Right lobe of liver (tissue), 6 donors: ENCODE measurements around the gene SRPK1. TPM values are rescaled to one million over a fixed set of nuclear protein-coding genes. Genes with fewer than 3 reads are reported as not detected.

Source experiments
- ATAC-seq, 4 donors: fragments of 200-7000 bp; cut with Tn5 transposase; one replicate each; pipeline ENCODE4 v1.9.1; 2020; ENCODE audit warnings: mild to moderate bottlenecking in 4 of 4, moderate library complexity in 4 of 4
- DNase-seq, 3 donors: peaks; one replicate each; pipeline ENCODE4 v3.0.0-alpha.2; 2020
- H3K27ac ChIP-seq, 3 donors: fragments of 200-600 bp; one replicate each; pipeline ENCODE4 v1.8.0; 2022
- H3K27me3 ChIP-seq, 2 donors: fragments of 200-600 bp; one replicate each; pipeline ENCODE4 v1.8.0; 2022
- H3K36me3 ChIP-seq, 4 donors: fragments of 200-600 bp; sonication (generic) in 1 of 4; one replicate each; pipeline versions ENCODE4 v1.5.1 to v1.8.0; 2017 to 2022; ENCODE audit warnings: control low read depth in 1 of 4
- H3K4me1 ChIP-seq, 4 donors: fragments of 200-600 bp; sonication (generic) in 1 of 4; one replicate each; pipeline versions ENCODE4 v1.5.1 to v1.8.0; 2017 to 2022; ENCODE audit warnings: control low read depth in 1 of 4
- H3K4me3 ChIP-seq, 3 donors: fragments of 200-600 bp; one replicate each; pipeline ENCODE4 v1.8.0; 2022
- H3K9me3 ChIP-seq, 4 donors: fragments of 200-600 bp; sonication (generic) in 1 of 4; one replicate each; pipeline versions ENCODE4 v1.5.1 to v1.8.0; 2017 to 2022; ENCODE audit warnings: control low read depth in 1 of 4
- POLR2A ChIP-seq: fragments of 450-650 bp; IDR thresholded peaks from one replicate; pipeline ENCODE4 v1.6.1; 2017; ENCODE audit warnings: antibody characterized with exemption, mild to moderate bottlenecking
- WGBS: methylation state at CpG from one replicate; pipeline ENCODE4 v1.1.6; 2018; ENCODE audit warnings: low coverage, low lambda C conversion rate; ENCODE audit not compliant: insufficient coverage; ENCODE audit errors: missing lambda C conversion rate; 5-methylcytosine and 5-hydroxymethylcytosine counted together
- intact Hi-C, 2 donors: fragments of 100-400 bp; cut with DNase I; formaldehyde crosslinking; loops; one replicate each; pipeline versions ENCODE4 v1.11.2 to v1.14.1; 2022
- total RNA-seq, 6 experiments: library from RNA; depleted of rRNA in 2 of 6; stranded (reverse); fragments of >200 nt in 2 of 6; fragmentation: NEBNext Ultra II Directional in 3 of 6; extraction: Animal tissue kit (Norgen Biotek cat#: 25700) in 3 of 6; gene quantifications; one replicate each; pipeline versions ENCODE4 v1.1.0 to v1.2.4, GENCODE V29; 2016 to 2023
- TF ChIP-seq, protein P1 (sequence below), 4 donors: fragments of 200-600 bp in 3 of 4; fragments of 450-650 bp in 1 of 4; IDR thresholded peaks; one replicate each; pipeline versions ENCODE4 v1.5.1 to v1.8.0; 2016 to 2022; ENCODE audit warnings: antibody characterized with exemption in 4 of 4, mild to moderate bottlenecking in 2 of 4
- donor health status: DM: no; HTN: yes; CAD: no.
- donor health status: DM: no; HTN: no; CAD: no.
- donor health status: DM: no; HTN: no; CAD: no.
- donor health status: DM: no; HTN: yes; CAD: no.
- donor health status: DM: no; HTN: yes; CAD: no.

SRPK1 gene
- total RNA-seq, 6 experiments from 2014 or later, result 18.4 to 64.1 (median 26.4) TPM

DNA sequence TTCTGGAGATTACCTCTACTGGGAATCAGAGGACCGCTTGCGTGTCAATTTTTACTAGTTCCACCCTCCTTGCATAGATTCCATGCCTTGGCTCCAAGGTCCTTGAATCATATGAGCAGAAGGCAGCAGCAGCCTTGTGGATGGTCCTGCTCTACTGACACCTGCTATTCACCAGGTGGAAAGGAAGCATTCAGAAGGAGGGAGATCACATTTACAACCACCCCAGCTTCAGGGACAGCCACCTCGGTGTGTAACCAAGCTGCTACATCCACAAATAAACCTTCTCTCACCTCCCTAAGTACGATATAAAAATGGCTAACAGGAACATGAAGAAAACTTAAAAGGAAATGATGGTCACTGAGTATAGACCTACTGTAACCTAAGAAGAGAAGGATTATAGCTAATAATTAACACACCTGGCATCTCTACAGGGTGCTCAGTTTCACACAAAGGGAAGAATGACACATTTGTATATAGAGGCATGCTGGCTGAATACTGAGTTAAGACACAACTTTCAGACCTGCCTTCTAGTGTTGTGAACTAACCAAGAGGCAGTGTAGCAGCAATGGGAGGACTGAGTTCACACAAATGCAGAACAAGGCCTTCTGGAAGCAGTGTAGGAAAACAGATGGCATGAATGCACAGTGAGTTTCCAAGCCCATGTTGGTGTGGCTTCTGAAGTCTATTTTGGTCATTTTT, 46.3 kb upstream of the SRPK1 start:
- TF ChIP-seq POLR2A, result no peak
- TF ChIP-seq, protein P1, sequence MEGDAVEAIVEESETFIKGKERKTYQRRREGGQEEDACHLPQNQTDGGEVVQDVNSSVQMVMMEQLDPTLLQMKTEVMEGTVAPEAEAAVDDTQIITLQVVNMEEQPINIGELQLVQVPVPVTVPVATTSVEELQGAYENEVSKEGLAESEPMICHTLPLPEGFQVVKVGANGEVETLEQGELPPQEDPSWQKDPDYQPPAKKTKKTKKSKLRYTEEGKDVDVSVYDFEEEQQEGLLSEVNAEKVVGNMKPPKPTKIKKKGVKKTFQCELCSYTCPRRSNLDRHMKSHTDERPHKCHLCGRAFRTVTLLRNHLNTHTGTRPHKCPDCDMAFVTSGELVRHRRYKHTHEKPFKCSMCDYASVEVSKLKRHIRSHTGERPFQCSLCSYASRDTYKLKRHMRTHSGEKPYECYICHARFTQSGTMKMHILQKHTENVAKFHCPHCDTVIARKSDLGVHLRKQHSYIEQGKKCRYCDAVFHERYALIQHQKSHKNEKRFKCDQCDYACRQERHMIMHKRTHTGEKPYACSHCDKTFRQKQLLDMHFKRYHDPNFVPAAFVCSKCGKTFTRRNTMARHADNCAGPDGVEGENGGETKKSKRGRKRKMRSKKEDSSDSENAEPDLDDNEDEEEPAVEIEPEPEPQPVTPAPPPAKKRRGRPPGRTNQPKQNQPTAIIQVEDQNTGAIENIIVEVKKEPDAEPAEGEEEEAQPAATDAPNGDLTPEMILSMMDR (IDR thresholded peaks at IDR 0.05), result no peak
- peak; percentile 75 to 97 (median 88) for ATAC-seq
- Histone ChIP-seq H3K4me1 (peaks cover 0 to 9% (median 1%) of the 10 kb centered on the region in 4 donors), H3K36me3 (no peaks in the 10 kb centered on the region), H3K27ac (no peak overlapping the region), H3K27me3 (no peaks in the 10 kb centered on the region), H3K4me3 (no peak overlapping the region), H3K9me3 (no peaks in the 10 kb centered on the region)
- intact Hi-C loops, result no loop called here
- 65% methylated on average over 4 of the region's 4 CpGs for WGBS
- DNase-seq, result peak in 1 of 3 donors; percentile 36

DNA sequence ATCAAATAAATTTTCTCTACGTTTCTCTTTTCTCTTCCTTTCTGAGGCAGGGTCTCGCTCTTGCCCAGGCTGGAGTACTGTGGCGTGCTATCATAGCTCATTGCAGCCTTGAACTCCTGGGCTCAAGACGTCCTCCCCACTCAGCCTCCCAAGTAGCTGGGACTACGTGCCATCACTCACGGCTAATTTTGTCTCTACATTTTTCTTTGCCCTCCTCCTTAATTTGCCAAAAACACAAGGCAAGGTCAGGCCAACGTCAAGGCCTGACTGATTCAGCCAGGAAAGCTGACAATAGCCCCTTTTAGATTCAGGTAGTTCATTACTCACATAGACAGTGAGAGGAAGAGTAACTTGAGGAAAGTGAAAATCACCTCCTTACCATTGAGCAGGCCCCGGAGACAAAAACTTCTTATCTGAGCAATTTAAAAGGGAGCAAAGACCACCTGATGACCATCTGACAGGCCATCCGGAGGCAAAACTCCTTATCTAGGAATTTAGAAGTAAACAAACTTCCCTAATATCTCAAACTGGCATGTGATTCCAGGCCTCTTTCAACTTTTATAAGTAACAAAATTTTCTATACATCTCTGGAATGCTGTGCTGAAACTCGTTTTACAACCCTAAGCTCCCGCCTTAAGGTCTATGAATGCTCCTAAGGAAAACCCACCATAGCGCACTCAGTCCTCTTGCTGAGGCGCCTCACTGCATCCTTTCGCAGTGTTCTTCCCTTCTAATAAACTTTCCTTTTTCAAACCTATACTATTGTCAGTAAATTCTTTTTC, 42.1 kb upstream of the SRPK1 start:
- intact Hi-C loops, result no loop called here
- DNase-seq, result peak in 1 of 3 donors; percentile 29
- 75% methylated on average over 14 of the region's 14 CpGs for WGBS
- no peak for ATAC-seq
- Histone ChIP-seq H3K27ac (no peak overlapping the region), H3K9me3 (no peaks in the 10 kb centered on the region), H3K4me1 (peaks cover 0 to 8% (median 0%) of the 10 kb centered on the region in 4 donors), H3K4me3 (no peak overlapping the region), H3K36me3 (no peaks in the 10 kb centered on the region), H3K27me3 (no peaks in the 10 kb centered on the region)
- TF ChIP-seq, protein P1 (IDR thresholded peaks at IDR 0.05), result no peak
- TF ChIP-seq POLR2A, result no peak

DNA sequence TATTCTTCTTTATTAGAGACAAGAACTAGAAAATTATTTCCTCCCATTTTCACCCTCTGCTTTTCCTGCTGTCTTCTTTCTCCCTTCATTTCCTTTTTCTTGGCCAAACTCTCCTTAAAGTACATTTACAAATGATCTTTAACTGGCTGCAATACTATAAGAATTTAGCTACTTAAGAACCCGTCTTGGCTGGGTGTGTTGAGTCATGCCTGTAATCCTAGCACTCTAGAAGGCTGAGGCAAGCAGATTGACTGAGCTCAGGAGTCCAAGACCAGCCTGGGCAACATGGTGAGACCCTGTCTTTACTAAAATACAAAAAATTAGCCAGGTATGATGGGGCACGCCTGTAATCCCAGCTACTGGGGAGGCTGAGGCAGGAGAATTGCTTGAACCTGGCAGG, 39.3 kb upstream of the SRPK1 start:
- 82% methylated on average over 2 of the region's 2 CpGs for WGBS
- Histone ChIP-seq H3K36me3 (no peaks in the 10 kb centered on the region), H3K27ac (no peak overlapping the region), H3K4me3 (no peak overlapping the region), H3K27me3 (no peaks in the 10 kb centered on the region), H3K9me3 (no peaks in the 10 kb centered on the region), H3K4me1 (no peaks in the 10 kb centered on the region)
- ATAC-seq, result no peak
- intact Hi-C loops, result no loop called here
- DNase-seq, result no peak
- no peak for TF ChIP-seq POLR2A
- TF ChIP-seq, protein P1 (IDR thresholded peaks at IDR 0.05), result no peak

DNA sequence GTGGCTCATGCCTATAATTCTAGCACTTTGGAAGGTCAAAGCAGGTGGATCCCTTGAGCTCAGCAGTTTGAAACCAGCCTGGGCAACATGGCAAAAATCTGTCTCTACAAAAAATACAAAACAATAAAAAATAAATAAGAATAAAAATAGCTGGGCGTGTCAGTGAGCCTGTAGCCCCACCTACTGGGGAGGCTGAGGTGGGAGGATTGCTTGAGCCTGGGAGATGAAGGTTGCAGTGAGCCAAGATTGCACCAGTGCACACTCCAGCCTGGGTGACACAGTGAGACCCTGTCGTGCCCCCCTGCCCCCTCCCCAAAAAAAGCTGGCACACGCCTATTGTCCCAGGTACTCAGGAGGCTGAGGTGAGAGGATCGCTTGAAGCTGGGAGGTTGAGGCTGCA, 35.1 kb upstream of the SRPK1 start:
- Histone ChIP-seq H3K27ac (no peak overlapping the region), H3K36me3 (no peaks in the 10 kb centered on the region), H3K4me1 (no peaks in the 10 kb centered on the region), H3K4me3 (no peak overlapping the region), H3K9me3 (no peaks in the 10 kb centered on the region), H3K27me3 (no peaks in the 10 kb centered on the region)
- TF ChIP-seq, protein P1 (IDR thresholded peaks at IDR 0.05), result peak in 2 of 4 donors; percentile 11 to 15
- no peak for TF ChIP-seq POLR2A
- DNase-seq (no peak), ATAC-seq (no peak)
- WGBS, result 44% methylated on average over 2 of the region's 4 CpGs
- intact Hi-C loops, result no loop called here
